ENCODE results near the gene USP4.
"Not testable (repeated sequence)": the region's sequence is repeated elsewhere in the genome, so short reads cannot be mapped to it uniquely, and the experiment has no call there.

Gene USP4

GRCh38 chr3:49244581-49245205 lies 95.2 kb downstream of the USP4 start:
- Histone ChIP-seq H3K9ac (ENCODE audit: low read length) (no peak overlapping the region), H3K36me3 (ENCODE audit: low read length) (no peaks in the 10 kb centered on the region), H3K9me3 (ENCODE audit: insufficient read depth, low read length) (no peaks in the 10 kb centered on the region), H3K79me2 (ENCODE audit: insufficient read depth, low read length) (no peaks in the 10 kb centered on the region), H4K20me1 (ENCODE audit: low read depth, low read length) (no peaks in the 10 kb centered on the region), H3K4me3 (ENCODE audit: insufficient read depth, low read length, poor library complexity, severe bottlenecking) (no peak overlapping the region), H3K4me2 (ENCODE audit: low read depth, low read length, poor library complexity, severe bottlenecking) (no peak overlapping the region), H2AFZ (ENCODE audit: low read depth, low read length, severe bottlenecking) (no peak overlapping the region), H3K9me2 (replicated peaks; ENCODE audit: insufficient read depth, low read length) (no peaks in the 10 kb centered on the region), H3F3A (ENCODE audit: insufficient read depth) (no peaks in the 10 kb centered on the region), H3K27ac (ENCODE audit: low read depth, low read length) (no peak overlapping the region), H3K27me3 (ENCODE audit: low read length) (no peaks in the 10 kb centered on the region)
- TF ChIP-seq CTCF (IDR thresholded peaks at IDR 0.05; ENCODE audit: insufficient read depth, low read length, poor library complexity, severe bottlenecking), result no peak
- no peak for TF ChIP-seq EZH2phosphoT487 (conservative IDR thresholded peaks at IDR 0.05; ENCODE audit: low read length)

- H3K9me3 ChIP-seq (ENCODE audit: insufficient read depth, low read length); H3K79me2 ChIP-seq (ENCODE audit: insufficient read depth, low read length); H3F3A ChIP-seq (ENCODE audit: insufficient read depth); H2AFZ ChIP-seq (ENCODE audit: low read depth, low read length, severe bottlenecking); H3K9ac ChIP-seq (ENCODE audit: low read length); H4K20me1 ChIP-seq (ENCODE audit: low read depth, low read length); H3K27me3 ChIP-seq (ENCODE audit: low read length); H3K27ac ChIP-seq (ENCODE audit: low read depth, low read length); H3K36me3 ChIP-seq (ENCODE audit: low read length); H3K4me3 ChIP-seq (ENCODE audit: insufficient read depth, low read length, poor library complexity, severe bottlenecking); H3K9me2 ChIP-seq (replicated peaks; ENCODE audit: insufficient read depth, low read length); H3K4me2 ChIP-seq (ENCODE audit: low read depth, low read length, poor library complexity, severe bottlenecking): not testable (repeated sequence)
Observed at GRCh38 chr3:49240091-49240490, 99.8 kb downstream of the USP4 start.

- no peaks in the 10 kb centered on the region for H4K20me1 ChIP-seq (ENCODE audit: low read depth, low read length)
- no peak overlapping the region for H2AFZ ChIP-seq (ENCODE audit: low read depth, low read length, severe bottlenecking)
- no peaks in the 10 kb centered on the region for H3K79me2 ChIP-seq (ENCODE audit: insufficient read depth, low read length)
- TF ChIP-seq CTCF (IDR thresholded peaks at IDR 0.05; ENCODE audit: insufficient read depth, low read length, poor library complexity, severe bottlenecking) (no peak), EZH2phosphoT487 (conservative IDR thresholded peaks at IDR 0.05; ENCODE audit: low read length) (no peak)
- no peaks in the 10 kb centered on the region for H3F3A ChIP-seq (ENCODE audit: insufficient read depth)
- H3K9ac ChIP-seq (ENCODE audit: low read length), result no peak overlapping the region
- H3K27ac ChIP-seq (ENCODE audit: low read depth, low read length), result peak overlapping the region; percentile 58
- no peaks in the 10 kb centered on the region for H3K27me3 ChIP-seq (ENCODE audit: low read length)
- no peaks in the 10 kb centered on the region for H3K36me3 ChIP-seq (ENCODE audit: low read length)
- H3K9me2 ChIP-seq (replicated peaks; ENCODE audit: insufficient read depth, low read length), result no peaks in the 10 kb centered on the region
- no peak overlapping the region for H3K4me3 ChIP-seq (ENCODE audit: insufficient read depth, low read length, poor library complexity, severe bottlenecking)
- peaks cover 6% of the 10 kb centered on the region; the same call in 1 of the 2 replicates for H3K9me3 ChIP-seq (ENCODE audit: insufficient read depth, low read length)
- no peak overlapping the region for H3K4me2 ChIP-seq (ENCODE audit: low read depth, low read length, poor library complexity, severe bottlenecking)
Observed at GRCh38 chr3:49238274-49239127, 101.4 kb downstream of the USP4 start.

- Histone ChIP-seq H3K36me3 (ENCODE audit: low read length) (no peaks in the 10 kb centered on the region), H3K4me3 (ENCODE audit: insufficient read depth, low read length, poor library complexity, severe bottlenecking) (no peak overlapping the region), H4K20me1 (ENCODE audit: low read depth, low read length) (no peaks in the 10 kb centered on the region), H3K9me2 (replicated peaks; ENCODE audit: insufficient read depth, low read length) (no peaks in the 10 kb centered on the region), H3K9me3 (ENCODE audit: insufficient read depth, low read length) (peaks cover 17% of the 10 kb centered on the region; the same call in 1 of the 2 replicates), H3K79me2 (ENCODE audit: insufficient read depth, low read length) (no peaks in the 10 kb centered on the region), H3K27me3 (ENCODE audit: low read length) (no peaks in the 10 kb centered on the region), H2AFZ (ENCODE audit: low read depth, low read length, severe bottlenecking) (no peak overlapping the region), H3K4me2 (ENCODE audit: low read depth, low read length, poor library complexity, severe bottlenecking) (no peak overlapping the region), H3F3A (ENCODE audit: insufficient read depth) (no peaks in the 10 kb centered on the region), H3K27ac (ENCODE audit: low read depth, low read length) (no peak overlapping the region), H3K9ac (ENCODE audit: low read length) (no peak overlapping the region)
- TF ChIP-seq EZH2phosphoT487 (conservative IDR thresholded peaks at IDR 0.05; ENCODE audit: low read length) (no peak), CTCF (IDR thresholded peaks at IDR 0.05; ENCODE audit: insufficient read depth, low read length, poor library complexity, severe bottlenecking) (no peak)
Observed at GRCh38 chr3:49237344-49237743, 102.5 kb downstream of the USP4 start.

All from SU-DHL-6 (cell line).